ENCODE measurements around the gene TDRD1.

The TDRD1 gene

DNA sequence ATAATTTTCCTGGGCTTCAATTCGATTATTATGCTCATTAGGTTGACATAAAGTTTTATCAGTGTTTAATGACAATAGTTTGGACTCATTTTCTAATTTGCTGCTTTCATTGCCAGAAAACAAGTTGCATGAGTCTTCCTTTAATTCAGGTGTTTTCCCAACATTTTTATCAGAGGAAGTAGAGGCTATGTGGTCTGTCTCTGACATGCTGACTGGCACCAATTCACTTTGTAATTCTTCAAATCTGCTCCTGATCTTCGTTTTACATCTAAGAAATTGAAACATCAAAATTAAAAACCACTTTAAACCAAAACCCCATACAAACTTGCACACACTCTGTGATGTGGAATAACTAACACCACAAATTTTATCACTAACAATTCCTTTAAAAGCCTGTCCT lies 16.1 kb upstream of the TDRD1 start:
- Histone ChIP-seq H3K27ac (no peak overlapping the region), H3K36me3 (peaks cover 2% of the 10 kb centered on the region), H3K27me3 (ENCODE audit: insufficient read depth, low read depth, severe bottlenecking) (no peaks in the 10 kb centered on the region), H3K9me3 (ENCODE audit: severe bottlenecking) (no peaks in the 10 kb centered on the region), H3K4me3 (ENCODE audit: low read depth, low read length) (no peak overlapping the region)
- TF ChIP-seq, protein P1, sequence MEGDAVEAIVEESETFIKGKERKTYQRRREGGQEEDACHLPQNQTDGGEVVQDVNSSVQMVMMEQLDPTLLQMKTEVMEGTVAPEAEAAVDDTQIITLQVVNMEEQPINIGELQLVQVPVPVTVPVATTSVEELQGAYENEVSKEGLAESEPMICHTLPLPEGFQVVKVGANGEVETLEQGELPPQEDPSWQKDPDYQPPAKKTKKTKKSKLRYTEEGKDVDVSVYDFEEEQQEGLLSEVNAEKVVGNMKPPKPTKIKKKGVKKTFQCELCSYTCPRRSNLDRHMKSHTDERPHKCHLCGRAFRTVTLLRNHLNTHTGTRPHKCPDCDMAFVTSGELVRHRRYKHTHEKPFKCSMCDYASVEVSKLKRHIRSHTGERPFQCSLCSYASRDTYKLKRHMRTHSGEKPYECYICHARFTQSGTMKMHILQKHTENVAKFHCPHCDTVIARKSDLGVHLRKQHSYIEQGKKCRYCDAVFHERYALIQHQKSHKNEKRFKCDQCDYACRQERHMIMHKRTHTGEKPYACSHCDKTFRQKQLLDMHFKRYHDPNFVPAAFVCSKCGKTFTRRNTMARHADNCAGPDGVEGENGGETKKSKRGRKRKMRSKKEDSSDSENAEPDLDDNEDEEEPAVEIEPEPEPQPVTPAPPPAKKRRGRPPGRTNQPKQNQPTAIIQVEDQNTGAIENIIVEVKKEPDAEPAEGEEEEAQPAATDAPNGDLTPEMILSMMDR (IDR thresholded peaks at IDR 0.05; ENCODE audit: low read depth, low read length) = no peak
- DNase-seq = no peak

- H3K36me3 ChIP-seq = peaks cover 6% of the 10 kb centered on the region
- no peak for DNase-seq
- no peaks in the 10 kb centered on the region for H3K27me3 ChIP-seq (ENCODE audit: insufficient read depth, low read depth, severe bottlenecking)
- H3K9me3 ChIP-seq (ENCODE audit: severe bottlenecking) = no peaks in the 10 kb centered on the region
- H3K27ac ChIP-seq = no peak overlapping the region
- H3K4me3 ChIP-seq (ENCODE audit: low read depth, low read length) = no peak overlapping the region
- TF ChIP-seq, protein P1 (IDR thresholded peaks at IDR 0.05; ENCODE audit: low read depth, low read length) = no peak
These were observed 13.1 kb upstream of the TDRD1 start for GRCh38 chr10:114166043-114166442.

DNA sequence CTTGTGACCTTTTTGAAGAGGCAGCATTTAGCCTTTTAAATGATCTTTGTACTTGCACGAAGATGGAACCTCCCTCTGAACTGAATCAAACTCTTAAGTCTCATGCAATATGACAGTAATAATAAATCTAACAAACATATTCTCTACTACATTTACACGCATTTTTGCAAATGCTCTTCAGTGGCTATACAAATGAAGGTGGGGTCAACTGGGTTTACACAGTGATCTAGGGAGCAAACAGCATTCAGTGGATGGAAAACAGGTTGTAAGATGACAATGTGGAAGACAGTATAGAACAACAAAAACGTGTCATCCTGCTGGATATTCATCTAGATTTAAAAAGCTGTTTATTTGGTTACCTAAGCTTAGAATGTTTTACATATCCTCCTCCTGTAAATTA lies 12.7 kb upstream of the TDRD1 start:
- Histone ChIP-seq H3K27ac (no peak overlapping the region), H3K9me3 (ENCODE audit: severe bottlenecking) (no peaks in the 10 kb centered on the region), H3K4me3 (ENCODE audit: low read depth, low read length) (no peak overlapping the region), H3K27me3 (ENCODE audit: insufficient read depth, low read depth, severe bottlenecking) (no peaks in the 10 kb centered on the region), H3K36me3 (peaks cover 6% of the 10 kb centered on the region)
- DNase-seq = no peak
- TF ChIP-seq, protein P1 (IDR thresholded peaks at IDR 0.05; ENCODE audit: low read depth, low read length) = no peak

- H3K27me3 ChIP-seq (ENCODE audit: insufficient read depth, low read depth, severe bottlenecking) = no peaks in the 10 kb centered on the region
- no peak for DNase-seq
- no peak overlapping the region for H3K4me3 ChIP-seq (ENCODE audit: low read depth, low read length)
- H3K9me3 ChIP-seq (ENCODE audit: severe bottlenecking) = no peaks in the 10 kb centered on the region
- TF ChIP-seq, protein P1 (IDR thresholded peaks at IDR 0.05; ENCODE audit: low read depth, low read length) = no peak
- H3K27ac ChIP-seq = no peak overlapping the region
- H3K36me3 ChIP-seq = peaks cover 4% of the 10 kb centered on the region; the same call in 1 of the 2 replicates
These were observed 11.2 kb upstream of the TDRD1 start for GRCh38 chr10:114167985-114168384.

DNA sequence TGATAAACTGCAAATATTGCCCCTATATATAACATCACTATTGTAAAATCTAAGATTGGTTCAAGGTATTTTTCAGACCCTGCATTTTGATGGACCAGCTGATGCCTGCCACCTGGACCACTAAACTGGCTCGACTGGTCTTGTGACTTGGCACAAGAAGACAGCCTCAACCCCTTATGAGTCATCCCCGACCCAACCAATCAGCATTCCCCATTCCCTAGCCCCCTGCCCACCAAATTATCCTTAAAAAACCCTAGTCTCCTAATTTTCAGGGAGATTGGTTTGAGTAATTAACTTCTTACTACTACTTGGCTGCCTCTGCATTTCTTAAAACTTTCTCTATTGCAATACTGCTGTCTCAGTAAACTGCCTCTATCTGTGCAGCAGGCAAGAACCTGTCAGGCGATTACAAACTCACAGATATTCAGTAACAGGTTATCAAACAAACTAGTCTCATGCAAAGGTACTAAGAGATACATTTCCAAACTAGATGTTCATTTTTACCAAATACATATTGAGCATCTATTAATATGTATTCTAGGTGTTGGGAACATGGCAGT lies 10.6 kb upstream of the TDRD1 start:
- Histone ChIP-seq H3K9me3 (ENCODE audit: severe bottlenecking) (no peaks in the 10 kb centered on the region), H3K27ac (no peak overlapping the region), H3K4me3 (ENCODE audit: low read depth, low read length) (no peak overlapping the region), H3K36me3 (peaks cover 4% of the 10 kb centered on the region; the same call in 1 of the 2 replicates), H3K27me3 (ENCODE audit: insufficient read depth, low read depth, severe bottlenecking) (no peaks in the 10 kb centered on the region)
- DNase-seq = no peak
- TF ChIP-seq, protein P1 (IDR thresholded peaks at IDR 0.05; ENCODE audit: low read depth, low read length) = no peak

DNA sequence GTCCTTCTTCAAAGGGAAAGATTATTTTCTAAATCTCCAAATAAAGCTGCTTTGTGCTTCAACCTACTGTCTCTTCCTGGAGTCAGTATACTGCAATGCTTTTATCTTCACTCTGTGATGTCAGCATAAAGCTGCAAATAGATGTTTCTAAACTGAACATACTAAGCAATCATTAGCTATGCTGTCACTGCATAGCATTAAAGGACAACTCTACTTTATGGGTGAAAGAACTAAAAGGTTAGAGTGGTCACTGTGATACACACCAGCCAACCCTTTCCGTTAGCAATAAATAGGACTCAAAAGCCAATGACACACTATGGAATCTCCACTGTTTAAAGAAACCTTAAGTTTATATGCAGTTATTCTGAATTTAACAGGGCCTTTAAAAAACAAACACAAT lies 6.9 kb upstream of the TDRD1 start:
- H3K9me3 ChIP-seq (ENCODE audit: severe bottlenecking) = no peaks in the 10 kb centered on the region
- H3K27me3 ChIP-seq (ENCODE audit: insufficient read depth, low read depth, severe bottlenecking) = no peaks in the 10 kb centered on the region
- H3K36me3 ChIP-seq = peaks cover 4% of the 10 kb centered on the region; the same call in 1 of the 2 replicates
- DNase-seq = no peak
- H3K27ac ChIP-seq = no peak overlapping the region
- TF ChIP-seq, protein P1 (IDR thresholded peaks at IDR 0.05; ENCODE audit: low read depth, low read length) = no peak
- no peak overlapping the region for H3K4me3 ChIP-seq (ENCODE audit: low read depth, low read length)

Measured in WERI-Rb-1 (cell line).